Pons (tissue), 1 donor: ENCODE data around the gene GPSM1.
"Not testable (repeated sequence)": the region's sequence is repeated elsewhere in the genome, so short reads cannot be mapped to it uniquely, and the experiment has no call there.

Experiments used
- DNase-seq: peaks from one replicate; pipeline ENCODE4 v3.0.0-alpha.2; 2016; ENCODE audit warnings: low spot score

GPSM1 gene

GRCh38 chr9:136318111-136318775 lies 9.1 kb upstream of the GPSM1 start:
- DNase-seq, result no peak

GRCh38 chr9:136318776-136319241 lies 8.5 kb upstream of the GPSM1 start:
- no peak for DNase-seq

GRCh38 chr9:136319244-136319643 lies 8.1 kb upstream of the GPSM1 start:
- DNase-seq, result not testable (repeated sequence)

- not testable (repeated sequence) for DNase-seq
Observed at GRCh38 chr9:136319955-136320354, 7.4 kb upstream of the GPSM1 start.

- DNase-seq, result not testable (repeated sequence)
Observed at GRCh38 chr9:136320972-136321371, 6.4 kb upstream of the GPSM1 start.

GRCh38 chr9:136321561-136321960 lies 5.8 kb upstream of the GPSM1 start:
- no peak for DNase-seq

GRCh38 chr9:136322756-136323330 lies 4.5 kb upstream of the GPSM1 start:
- no peak for DNase-seq

- DNase-seq, result no peak
Observed at GRCh38 chr9:136323371-136323789, 4.0 kb upstream of the GPSM1 start.

- no peak for DNase-seq
Observed at GRCh38 chr9:136324501-136325300, 2.6 kb upstream of the GPSM1 start.

GRCh38 chr9:136325358-136325757 lies 2.0 kb upstream of the GPSM1 start:
- DNase-seq, result no peak

- no peak for DNase-seq
Observed at GRCh38 chr9:136326061-136326760, 1.1 kb upstream of the GPSM1 start.

- DNase-seq, result no peak
Observed at GRCh38 chr9:136326761-136327303, 507 bp upstream of the GPSM1 start.

GRCh38 chr9:136328011-136328621 lies 777 bp downstream of the GPSM1 start:
- DNase-seq, result no peak

- peak; percentile 54 for DNase-seq
Observed at GRCh38 chr9:136328622-136329041, 1.3 kb downstream of the GPSM1 start.

- DNase-seq, result no peak
Observed at GRCh38 chr9:136329211-136329627, 1.9 kb downstream of the GPSM1 start.

- DNase-seq, result no peak
Observed at GRCh38 chr9:136329636-136330405, 2.5 kb downstream of the GPSM1 start.

- no peak for DNase-seq
Observed at GRCh38 chr9:136330406-136330990, 3.2 kb downstream of the GPSM1 start.

GRCh38 chr9:136331030-136331429 lies 3.7 kb downstream of the GPSM1 start:
- DNase-seq, result no peak

- no peak for DNase-seq
Observed at GRCh38 chr9:136331556-136332481, 4.5 kb downstream of the GPSM1 start.
